HTERT RPE-1 (cell line): ENCODE data around the gene MT1B.
"Not testable (repeated sequence)": the region's sequence is repeated elsewhere in the genome, so short reads cannot be mapped to it uniquely, and the experiment has no call there.

Source experiments
- in situ Hi-C: fragments of 300-500 bp; cut with MboI; formaldehyde crosslinking; loops from 4 replicates; pipeline ENCODE4 v1.14.3; 2020; ENCODE audit warnings: low sequenced_read_pairs

Gene MT1B

GRCh38 chr16:56665286-56666261 lies 13.9 kb downstream of the MT1B start:
- in situ Hi-C loops: not testable (repeated sequence)

GRCh38 chr16:56667581-56668571 lies 16.2 kb downstream of the MT1B start, which contains the start of gene MT1G:
Gene MT1G, minus strand, starts transcription at chr16:56668065. Its CDS starts 72 bp downstream, at chr16:56667993.
- in situ Hi-C loops: no loop called here

DNA sequence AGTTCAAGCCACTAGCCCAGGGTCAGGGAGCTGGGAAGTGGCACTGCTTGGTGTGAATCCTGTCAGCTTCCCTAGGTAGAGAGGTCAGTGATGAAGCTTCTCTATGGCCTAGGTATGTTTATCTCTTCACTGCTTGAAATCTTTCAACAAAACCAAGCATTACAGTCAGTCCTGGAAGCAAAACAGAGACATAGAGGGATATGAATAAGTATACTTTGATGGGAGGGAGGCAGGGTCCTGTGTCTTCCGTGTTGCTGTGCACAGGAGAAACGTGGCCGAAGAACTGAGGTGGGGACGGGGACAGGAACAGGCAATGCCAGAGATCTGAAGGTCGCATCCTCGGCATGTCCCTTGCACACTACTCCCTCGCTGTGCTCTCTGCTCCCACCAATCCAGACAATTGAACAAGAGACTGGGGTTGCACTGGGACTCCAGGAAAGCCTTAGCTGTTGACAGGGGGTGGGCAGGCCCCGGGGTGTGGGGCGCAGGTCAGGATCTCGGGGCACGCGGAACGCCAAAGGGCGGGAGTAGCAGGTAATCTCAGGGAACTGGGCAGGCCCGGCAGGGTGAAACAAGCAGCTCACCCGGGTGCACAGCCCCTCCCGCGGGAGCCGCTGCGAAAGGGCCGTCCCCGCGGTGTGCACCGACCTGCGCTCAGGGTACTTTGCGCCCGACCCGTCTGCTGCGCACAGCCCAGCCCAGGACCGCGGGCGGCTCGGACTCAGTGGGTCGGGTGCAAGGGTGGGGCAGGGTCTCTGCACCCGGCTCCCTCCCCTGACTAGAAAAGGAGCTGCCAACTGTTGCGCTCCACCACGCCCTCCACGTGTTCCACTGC lies 17.5 kb downstream of the MT1B start, which contains the start of gene MT1H:
TSS of gene MT1H (plus strand) at position 810 of the 835 bp plus-strand sequence. CDS start 71 bp downstream, outside the sequence.
- in situ Hi-C loops: no loop called here

DNA sequence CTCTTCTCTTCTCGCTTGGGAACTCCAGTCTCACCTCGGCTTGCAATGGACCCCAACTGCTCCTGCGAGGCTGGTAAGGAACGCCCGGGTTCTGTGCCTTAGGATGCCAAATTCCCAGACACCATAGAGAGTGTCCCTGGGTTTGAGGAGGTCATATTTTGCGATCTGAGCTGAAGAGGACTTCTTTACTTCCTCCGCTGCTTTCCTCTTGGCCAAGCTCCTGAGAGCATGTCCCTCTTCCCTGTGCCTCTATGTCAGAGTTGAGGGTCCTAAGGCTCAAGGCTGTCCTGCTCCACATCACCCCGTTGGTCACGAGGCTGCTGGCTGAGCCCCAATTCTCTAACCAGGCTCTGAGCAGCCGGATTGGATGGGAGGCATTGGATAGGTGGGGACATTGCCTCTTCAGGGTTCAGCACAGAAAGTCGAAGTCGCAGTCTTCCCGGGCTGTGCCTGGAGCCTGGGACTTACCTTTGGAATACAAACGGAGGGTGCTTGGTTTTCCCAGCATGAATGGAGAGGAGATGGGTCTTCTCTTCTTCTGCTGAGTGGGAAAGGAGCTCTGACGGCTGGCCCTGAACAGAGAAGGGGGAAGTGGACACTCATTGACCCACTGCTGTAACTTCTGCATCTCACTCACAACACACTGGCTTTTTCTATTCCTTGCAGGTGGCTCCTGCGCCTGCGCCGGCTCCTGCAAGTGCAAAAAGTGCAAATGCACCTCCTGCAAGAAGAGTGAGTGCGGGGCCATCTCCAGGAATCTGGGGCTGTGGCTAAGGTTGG lies 18.3 kb downstream of the MT1B start:
- in situ Hi-C loops: no loop called here

GRCh38 chr16:56670620-56670934 lies 18.9 kb downstream of the MT1B start:
- in situ Hi-C loops: no loop called here

DNA sequence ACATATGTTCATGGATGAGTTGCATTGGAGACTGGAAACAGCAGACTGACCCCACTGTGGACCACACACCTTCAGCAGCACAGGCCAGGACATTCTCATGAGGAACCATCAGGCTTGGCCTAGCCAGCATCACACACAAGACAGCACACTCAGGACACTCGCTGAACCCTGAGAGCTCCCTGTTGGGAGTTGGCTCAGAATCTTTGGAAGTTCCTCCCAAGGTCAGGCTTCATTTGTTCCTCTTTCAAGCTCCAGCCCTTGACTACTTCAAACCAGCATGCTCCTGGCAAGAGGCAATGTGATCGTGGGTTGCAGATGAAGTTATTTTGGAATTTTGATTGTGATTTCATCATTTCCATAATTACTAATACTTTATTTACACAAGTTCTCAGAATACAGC lies 20.0 kb downstream of the MT1B start:
- in situ Hi-C loops: not testable (repeated sequence)

- in situ Hi-C loops: not testable (repeated sequence)
Observed at GRCh38 chr16:56672171-56672570, 20.5 kb downstream of the MT1B start.

DNA sequence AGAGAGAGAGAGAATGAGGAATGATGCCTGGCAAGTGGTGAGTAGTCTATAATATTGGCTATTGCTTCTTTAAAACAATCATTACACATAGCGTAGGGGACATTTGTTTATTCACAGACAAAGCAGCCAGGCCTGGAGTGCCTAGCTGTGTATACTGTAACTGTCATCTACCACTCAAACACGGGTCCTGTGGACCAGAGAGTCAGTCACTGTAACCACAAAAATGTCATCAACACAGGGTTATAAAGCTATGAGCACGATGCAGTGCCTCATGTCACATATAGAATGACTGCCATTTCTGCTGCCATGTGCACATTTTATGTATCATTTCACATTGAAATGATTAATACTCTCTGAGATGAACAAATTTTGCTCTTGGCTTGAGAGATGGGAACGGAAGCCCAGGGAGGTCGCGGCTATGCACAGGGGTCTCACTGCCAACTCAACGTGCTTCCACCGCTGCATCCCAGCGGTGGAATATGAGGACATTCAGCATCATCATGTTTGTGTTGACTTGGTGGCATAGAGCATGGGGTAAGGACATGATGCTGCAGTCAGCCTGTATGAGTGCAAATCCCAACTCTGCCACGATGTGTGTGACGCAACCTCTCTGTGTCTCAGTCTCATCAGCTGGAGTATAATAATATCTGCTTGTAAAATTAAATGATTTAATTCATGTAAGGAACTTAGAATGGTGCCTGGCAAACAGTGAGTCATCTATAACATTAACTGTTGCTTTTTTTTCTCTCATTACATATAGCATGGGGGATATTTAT lies 21.3 kb downstream of the MT1B start:
- in situ Hi-C loops: no loop called here

GRCh38 chr16:56673921-56674320 lies 22.2 kb downstream of the MT1B start:
- in situ Hi-C loops: no loop called here

DNA sequence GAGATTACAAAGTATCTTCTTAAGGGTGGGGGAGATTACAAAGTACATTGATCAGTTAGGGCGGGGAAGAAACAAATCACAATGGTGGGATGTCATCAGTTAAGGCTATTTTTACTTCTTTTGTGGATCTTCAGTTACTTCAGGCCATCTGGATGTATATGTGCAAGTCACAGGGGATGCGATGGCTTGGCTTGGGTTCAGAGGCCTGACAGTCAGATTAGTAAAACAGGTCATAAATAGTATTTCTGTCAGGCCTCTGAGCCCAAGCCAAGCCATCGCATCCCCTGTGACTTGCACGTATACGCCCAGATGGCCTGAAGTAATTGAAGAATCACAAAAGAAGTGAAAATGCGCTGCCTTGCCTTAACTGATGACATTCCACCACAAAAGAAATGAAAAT lies 22.9 kb downstream of the MT1B start:
- in situ Hi-C loops: not testable (repeated sequence)

GRCh38 chr16:56675685-56676210 lies 24.1 kb downstream of the MT1B start:
- in situ Hi-C loops: no loop called here

- in situ Hi-C loops: no loop called here
Observed at GRCh38 chr16:56677474-56677873, 25.8 kb downstream of the MT1B start.

DNA sequence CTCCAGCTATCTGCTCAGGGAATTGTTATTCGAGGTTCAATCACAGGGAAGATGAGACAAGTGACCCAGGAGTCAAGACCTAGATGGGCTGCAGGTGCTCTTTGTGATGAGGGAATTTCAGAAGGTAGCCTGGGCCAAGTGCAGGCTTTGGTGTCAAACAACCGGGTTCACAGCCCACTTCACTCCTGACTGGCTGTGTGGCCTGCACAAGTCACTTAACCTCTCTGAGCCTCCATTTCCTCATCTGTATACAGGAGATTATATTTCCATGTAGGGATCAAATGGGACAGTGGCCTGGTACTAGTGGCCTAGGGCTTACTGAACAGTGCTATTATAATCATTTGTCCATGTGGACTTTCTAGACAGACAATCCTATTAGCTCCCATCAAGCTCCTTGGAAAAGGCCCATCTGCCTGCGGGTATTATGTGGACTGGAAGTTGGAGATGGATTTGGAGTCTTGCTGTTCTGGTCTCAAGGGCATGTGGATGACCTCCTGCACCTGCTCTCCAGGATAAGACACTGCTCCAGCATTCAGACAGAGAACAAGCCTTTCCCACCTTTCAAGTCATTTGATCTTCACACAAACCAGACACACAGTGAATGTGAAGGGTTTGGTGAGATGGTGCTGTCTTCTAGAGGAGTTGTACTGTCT lies 27.5 kb downstream of the MT1B start:
- in situ Hi-C loops: no loop called here

DNA sequence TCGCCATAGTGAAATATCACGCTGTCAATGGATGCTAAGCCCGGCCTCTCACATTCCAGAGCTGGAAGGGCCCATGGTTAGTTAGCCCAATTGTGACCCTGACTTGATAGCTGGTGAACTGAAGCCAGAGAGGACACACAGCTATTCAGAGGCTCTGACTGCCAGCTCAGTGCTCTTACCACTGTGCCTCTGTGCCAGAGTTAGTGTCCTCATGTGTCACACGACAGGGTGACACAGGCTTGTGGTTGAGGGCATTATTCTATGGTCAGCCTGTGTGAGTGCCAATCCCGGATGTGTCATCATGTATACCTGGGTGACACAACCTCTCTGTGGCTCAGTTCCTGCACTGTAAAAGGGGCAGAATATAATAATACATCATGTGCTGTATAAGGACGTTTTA lies 28.1 kb downstream of the MT1B start:
- in situ Hi-C loops: no loop called here

DNA sequence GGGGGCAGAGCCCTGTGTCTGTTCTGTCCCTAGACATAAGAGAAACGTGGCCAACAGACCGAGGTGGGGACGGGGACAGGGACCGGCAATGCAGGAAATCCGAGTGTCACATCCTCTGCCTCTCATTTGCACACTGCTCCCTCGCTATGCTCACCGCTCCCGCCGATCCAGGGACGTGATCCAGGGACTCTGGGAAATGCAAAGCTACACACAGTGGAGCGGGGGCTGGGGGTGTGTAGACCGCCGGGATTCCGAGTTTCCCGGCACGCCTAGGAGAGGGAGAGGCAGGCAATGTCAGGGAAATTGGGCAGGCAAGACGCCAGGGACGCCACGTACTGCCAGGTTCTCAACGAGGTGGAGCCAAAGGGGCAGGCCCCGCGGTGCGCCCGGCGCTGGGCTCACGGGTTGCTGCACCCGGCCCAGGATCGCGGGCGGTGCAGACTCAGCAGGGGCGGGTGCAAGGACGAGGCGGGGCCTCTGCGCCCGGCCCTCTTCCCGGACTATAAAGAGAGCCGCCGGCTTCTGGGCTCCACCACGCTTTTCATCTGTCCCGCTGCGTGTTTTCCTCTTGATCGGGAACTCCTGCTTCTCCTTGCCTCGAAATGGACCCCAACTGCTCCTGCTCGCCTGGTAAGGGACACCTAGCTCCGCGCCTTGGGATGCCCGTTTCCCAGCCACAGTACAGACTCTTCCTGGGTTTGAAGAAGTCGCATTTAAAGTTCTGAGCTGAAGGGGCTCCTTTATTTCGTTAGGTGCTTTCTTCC lies 30.4 kb downstream of the MT1B start, which contains the start of gene MT1X:
TSS of gene MT1X (plus strand) at position 532 of the 764 bp plus-strand sequence. CDS start at position 603, 71 bp downstream.
- in situ Hi-C loops: no loop called here

- in situ Hi-C loops: no loop called here
Observed at GRCh38 chr16:56682703-56683397, 31.2 kb downstream of the MT1B start.
